ENCODE data around the gene ELMOD3. TPM values are rescaled to one million over a fixed set of nuclear protein-coding genes. Genes with fewer than 3 reads are reported as not detected.

Gene ELMOD3
- total and polyA plus RNA-seq, 2 of the 8 experiments (the other 6 are each of a cell fraction or from before 2014, with no cell fraction given) = 8.5 to 10.2 TPM

DNA sequence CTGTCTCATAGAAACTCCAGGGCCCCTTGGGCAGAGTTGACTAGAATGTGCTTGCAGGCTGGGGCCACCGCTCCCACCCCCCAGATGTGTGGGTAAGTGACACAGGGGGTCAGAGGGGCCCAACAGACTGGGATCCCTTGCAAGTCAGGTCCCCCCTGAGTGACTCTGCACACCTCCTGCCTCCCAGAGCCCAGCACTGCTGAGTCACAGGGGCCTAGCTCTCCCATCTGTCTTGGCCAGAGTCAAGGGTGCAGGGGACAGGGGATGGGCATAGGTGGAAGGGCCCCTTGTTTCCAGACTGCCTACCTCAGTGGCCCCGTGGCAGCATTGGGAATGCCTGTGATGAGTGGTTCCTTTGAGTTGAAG is 75.3 kb downstream of the ELMOD3 start:
- ChIA-PET POLR2A (ENCODE audit: partially characterized antibody) (interaction anchor here (0.6 to 55.3 kb wide), 8 partner anchors 8 to 117 kb away, joined by 3 to 1889 read pairs (median 4); partner anchors contain the start of genes GGCX, MAT2A and SH2D6), CTCF (ENCODE audit: partially characterized antibody) (interaction anchor here (1.1 to 15.1 kb wide), 10 partner anchors 8 to 131 kb away, joined by 3 to 259 read pairs (median 6); partner anchors contain the start of genes MAT2A and SH2D6)
- Histone ChIP-seq H3K27me3 (replicated peaks in 1 of 4; ENCODE audit: control insufficient read depth in 3 of 4, extremely low read depth in 1 of 4, insufficient read depth in 3 of 4, low read length in 3 of 4) (peaks cover 0 to 6% (median 2%) of the 10 kb centered on the region in 4 experiments; a peak in 3 of 7 replicates), H3K56ac (replicated peaks; ENCODE audit: insufficient read length, low read depth, low read length) (no peak overlapping the region), H3K14ac (ENCODE audit: insufficient read length) (peak overlapping the region; percentile 12), H3K79me1 (ENCODE audit: low read depth, low read length) (no peaks in the 10 kb centered on the region), H2AK5ac (ENCODE audit: low read depth, low read length) (no peak overlapping the region), H2BK20ac (ENCODE audit: low read length) (no peak overlapping the region), H2BK120ac (replicated peaks; ENCODE audit: low read depth, low read length) (no peak overlapping the region), H3K79me2 (ENCODE audit: control insufficient read depth in 1 of 2, insufficient read depth in 2 of 2, low read length in 2 of 2) (no peaks in the 10 kb centered on the region), H2AFZ (ENCODE audit: low read length) (no peak overlapping the region), H2BK12ac (ENCODE audit: low read depth, low read length) (peak overlapping the region; percentile 99; the same call in 1 of the 2 replicates), H4K20me1 (replicated peaks in 1 of 2; ENCODE audit: control insufficient read depth in 1 of 2, insufficient read depth in 2 of 2, low read length in 2 of 2) (no peaks in the 10 kb centered on the region), H3K9me3 (ENCODE audit: insufficient read depth in 2 of 2, low read depth in 1 of 2, low read length in 1 of 2) (no peaks in the 10 kb centered on the region), H3K4me3 (ENCODE audit: extremely low read depth in 1 of 4, insufficient read depth in 2 of 4, low read depth in 3 of 4, low read length in 4 of 4) (no peak overlapping the region), H4K91ac (replicated peaks; ENCODE audit: insufficient read length, low read length) (peak overlapping the region; percentile 9), H4K5ac (ENCODE audit: insufficient read length, low read depth, low read length) (no peak overlapping the region), H3K4me2 (ENCODE audit: insufficient read depth in 1 of 2, low read depth in 2 of 2, low read length in 2 of 2) (peak overlapping the region in 1 of 2 experiments; percentile 76; a peak in 1 of 4 replicates), H3K9ac (replicated peaks in 1 of 4; ENCODE audit: extremely low read depth in 1 of 4, low read depth in 3 of 4, low read length in 3 of 4) (no peak overlapping the region), H3K4me1 (replicated peaks in 1 of 4; ENCODE audit: control insufficient read depth in 3 of 4, insufficient read depth in 4 of 4, low read length in 3 of 4) (peaks cover 0 to 47% (median 34%) of the 10 kb centered on the region in 4 experiments; a peak in 6 of 7 replicates), H2BK15ac (ENCODE audit: low read length) (no peak overlapping the region), H3K23me2 (ENCODE audit: low read depth, low read length) (0 out of 2 replicates have a peak, but pooled peaks cover 3% of the 10 kb centered on the region), H3K4ac (replicated peaks; ENCODE audit: insufficient read length, low read depth, low read length) (peak overlapping the region; percentile 0), H3K18ac (ENCODE audit: extremely low read depth, low read length) (no peak overlapping the region), H3K23ac (ENCODE audit: insufficient read length) (no peak overlapping the region), H4K8ac (ENCODE audit: extremely low read depth, insufficient read depth, low read length) (no peak overlapping the region), H3K36me3 (ENCODE audit: control insufficient read depth in 2 of 4, insufficient read depth in 4 of 4, low read length in 3 of 4) (no peaks in the 10 kb centered on the region), H3K27ac (ENCODE audit: low read depth, low read length) (no peak overlapping the region), H2BK5ac (ENCODE audit: low read depth, low read length) (peak overlapping the region; percentile 91; the same call in 1 of the 2 replicates)
- DNase-seq (ENCODE audit: low read depth in 1 of 2, low spot score in 2 of 2) = no peak
- FAIRE-seq = no peak
- WGBS, 2 experiments (ENCODE audit: extremely low coverage in 1 of 2, insufficient coverage in 1 of 2, insufficient read length in 1 of 2, insufficient replicate concordance in 2 of 2, low coverage in 1 of 2, low lambda C conversion rate in 2 of 2, missing lambda C conversion rate in 1 of 2) = 100% methylated on average over 2 of the region's 2 CpGs; no CpG with 5 or more reads in 1 of the 2 experiments
- TF ChIP-seq, protein P1, sequence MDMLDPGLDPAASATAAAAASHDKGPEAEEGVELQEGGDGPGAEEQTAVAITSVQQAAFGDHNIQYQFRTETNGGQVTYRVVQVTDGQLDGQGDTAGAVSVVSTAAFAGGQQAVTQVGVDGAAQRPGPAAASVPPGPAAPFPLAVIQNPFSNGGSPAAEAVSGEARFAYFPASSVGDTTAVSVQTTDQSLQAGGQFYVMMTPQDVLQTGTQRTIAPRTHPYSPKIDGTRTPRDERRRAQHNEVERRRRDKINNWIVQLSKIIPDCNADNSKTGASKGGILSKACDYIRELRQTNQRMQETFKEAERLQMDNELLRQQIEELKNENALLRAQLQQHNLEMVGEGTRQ (IDR thresholded peaks at IDR 0.05; ENCODE audit: low read length) = no peak
- TF ChIP-seq RFX5 (IDR thresholded peaks at IDR 0.05; ENCODE audit: borderline replicate concordance, low read depth, low read length) (no peak), JUN (IDR thresholded peaks at IDR 0.05; ENCODE audit: low read depth, low read length) (no peak), RXRA (IDR thresholded peaks at IDR 0.05; ENCODE audit: insufficient read depth, low read depth, low read length) (no peak), BCL11A (IDR thresholded peaks at IDR 0.05; ENCODE audit: low read depth in 2 of 2, low read length in 2 of 2) (no peak), SP2 (IDR thresholded peaks at IDR 0.05; ENCODE audit: low read length) (no peak), TEAD4 (IDR thresholded peaks at IDR 0.05; ENCODE audit: low read depth, low read length) (no peak), CHD1 (IDR thresholded peaks at IDR 0.05; ENCODE audit: low read depth, low read length) (no peak), HDAC6 (IDR thresholded peaks at IDR 0.05; ENCODE audit: low read depth, low read length) (no peak), POLR2AphosphoS5 (IDR thresholded peaks at IDR 0.05; ENCODE audit: low read depth, low read length) (no peak)

All from H1 (cell line).